HEK293T (cell line): ENCODE measurements around the gene RAB44.
A peak's percentile ranks its signal among the peaks of the same experiment; 100 is the strongest.
"Not testable (repeated sequence)": the region's sequence is repeated elsewhere in the genome, so short reads cannot be mapped to it uniquely, and the experiment has no call there.

ENCODE experiments used
- CTCF ChIA-PET: fragments of 350-600 bp; formaldehyde crosslinking; extraction: SDS; loops from one replicate; lab custom pipeline; 2021; ENCODE audit warnings: antibody characterized with exemption, inconsistent platforms; lab: Yijun Ruan, JAX
- POLR2A ChIA-PET: fragments of 350-600 bp; formaldehyde crosslinking; extraction: SDS; loops from one replicate; lab custom pipeline; 2020; ENCODE audit warnings: antibody characterized with exemption, inconsistent platforms; lab: Yijun Ruan, JAX
- DNase-seq: peaks from one replicate; pipeline ENCODE4 v3.0.0; 2012; ENCODE audit warnings: mixed read lengths; ENCODE audit errors: extremely low spot score
- ARNT ChIP-seq: fragments of 450-650 bp; IDR thresholded peaks from 2 replicates; pipeline ENCODE4 v1.6.1; 2017; ENCODE audit warnings: mild to moderate bottlenecking
- BHLHE40 ChIP-seq: fragments of 450-650 bp; IDR thresholded peaks from 2 replicates; pipeline ENCODE4 v1.6.1; 2016; ENCODE audit warnings: mild to moderate bottlenecking, moderate library complexity, borderline replicate concordance
- CTBP1 ChIP-seq: fragments of 450-650 bp; IDR thresholded peaks from 2 replicates; pipeline ENCODE4 v1.6.1; 2016; ENCODE audit warnings: borderline replicate concordance
- ELF4 ChIP-seq: fragments of 450-650 bp; IDR thresholded peaks from 2 replicates; pipeline ENCODE4 v1.6.1; 2017; ENCODE audit warnings: antibody characterized with exemption
- FOXA1 ChIP-seq: fragments of 450-650 bp; IDR thresholded peaks from 2 replicates; pipeline ENCODE4 v1.6.1; 2016; ENCODE audit warnings: mild to moderate bottlenecking
- FOXK2 ChIP-seq: fragments of 450-650 bp; IDR thresholded peaks from 2 replicates; pipeline ENCODE4 v1.6.1; 2016; ENCODE audit warnings: mild to moderate bottlenecking
- FOXM1 ChIP-seq: fragments of 450-650 bp; IDR thresholded peaks from 2 replicates; pipeline ENCODE4 v1.6.1; 2017; ENCODE audit warnings: mild to moderate bottlenecking, borderline replicate concordance
- HDGF ChIP-seq: fragments of 450-650 bp; IDR thresholded peaks from 2 replicates; pipeline ENCODE4 v1.6.1; 2017; ENCODE audit warnings: antibody characterized with exemption, borderline replicate concordance
- L3MBTL2 ChIP-seq: fragments of 450-650 bp; conservative IDR thresholded peaks from 2 replicates; pipeline ENCODE4 v1.6.1; 2016; ENCODE audit warnings: mild to moderate bottlenecking
- LEF1 ChIP-seq: fragments of 450-650 bp; IDR thresholded peaks from 2 replicates; pipeline ENCODE4 v1.6.1; 2017; ENCODE audit warnings: mild to moderate bottlenecking, borderline replicate concordance
- NFRKB ChIP-seq: fragments of 450-650 bp; IDR thresholded peaks from 2 replicates; pipeline ENCODE4 v1.6.1; 2016; ENCODE audit warnings: mild to moderate bottlenecking, moderate library complexity
- PKNOX1 ChIP-seq: fragments of 450-650 bp; IDR thresholded peaks from 2 replicates; pipeline ENCODE4 v1.6.1; 2016
- SP1 ChIP-seq: fragments of 450-650 bp; IDR thresholded peaks from 2 replicates; pipeline ENCODE4 v1.6.1; 2017
- TARDBP ChIP-seq: fragments of 450-650 bp; IDR thresholded peaks from 2 replicates; pipeline ENCODE4 v1.6.1; 2016
- ZNF384 ChIP-seq: fragments of 450-650 bp; IDR thresholded peaks from 2 replicates; pipeline ENCODE4 v1.6.1; 2016

The RAB44 gene

GRCh38 chr6:36722879-36723278, 25.3 kb downstream of the RAB44 start:
- POLR2A ChIA-PET: no interaction called here
- no peak for DNase-seq
- no peak for TF ChIP-seq FOXM1
- CTCF ChIA-PET: interaction anchor here (1.1 kb wide), 1 partner anchor 37 kb away, joined by 3 read pairs; no protein-coding TSS in a partner anchor

DNA sequence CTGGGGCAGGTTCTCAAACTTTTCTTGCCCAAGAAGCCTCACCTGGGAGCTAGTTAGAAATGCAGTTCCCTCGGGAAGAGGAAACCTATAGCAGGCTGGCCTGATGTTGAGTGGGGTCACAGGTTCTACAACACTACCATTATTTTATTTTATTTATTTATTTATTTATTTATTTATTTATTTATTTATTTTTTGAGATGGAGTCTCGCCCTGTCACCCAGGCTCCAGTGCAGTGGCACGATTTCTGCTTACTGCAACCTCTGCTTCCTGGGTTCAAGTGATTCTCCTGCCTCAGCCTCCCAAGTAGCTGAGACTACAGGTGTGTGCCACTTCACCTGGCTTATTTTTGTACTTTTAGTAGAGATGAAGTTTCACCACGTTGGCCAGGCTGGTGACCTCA, 26.4 kb downstream of the RAB44 start:
- DNase-seq, POLR2A ChIA-PET: not testable (repeated sequence)
- CTCF ChIA-PET: interaction anchor here (0.7 to 1.5 kb wide), 5 partner anchors 15 to 145 kb away, joined by 3 to 5 read pairs (median 4); no protein-coding TSS in a partner anchor

DNA sequence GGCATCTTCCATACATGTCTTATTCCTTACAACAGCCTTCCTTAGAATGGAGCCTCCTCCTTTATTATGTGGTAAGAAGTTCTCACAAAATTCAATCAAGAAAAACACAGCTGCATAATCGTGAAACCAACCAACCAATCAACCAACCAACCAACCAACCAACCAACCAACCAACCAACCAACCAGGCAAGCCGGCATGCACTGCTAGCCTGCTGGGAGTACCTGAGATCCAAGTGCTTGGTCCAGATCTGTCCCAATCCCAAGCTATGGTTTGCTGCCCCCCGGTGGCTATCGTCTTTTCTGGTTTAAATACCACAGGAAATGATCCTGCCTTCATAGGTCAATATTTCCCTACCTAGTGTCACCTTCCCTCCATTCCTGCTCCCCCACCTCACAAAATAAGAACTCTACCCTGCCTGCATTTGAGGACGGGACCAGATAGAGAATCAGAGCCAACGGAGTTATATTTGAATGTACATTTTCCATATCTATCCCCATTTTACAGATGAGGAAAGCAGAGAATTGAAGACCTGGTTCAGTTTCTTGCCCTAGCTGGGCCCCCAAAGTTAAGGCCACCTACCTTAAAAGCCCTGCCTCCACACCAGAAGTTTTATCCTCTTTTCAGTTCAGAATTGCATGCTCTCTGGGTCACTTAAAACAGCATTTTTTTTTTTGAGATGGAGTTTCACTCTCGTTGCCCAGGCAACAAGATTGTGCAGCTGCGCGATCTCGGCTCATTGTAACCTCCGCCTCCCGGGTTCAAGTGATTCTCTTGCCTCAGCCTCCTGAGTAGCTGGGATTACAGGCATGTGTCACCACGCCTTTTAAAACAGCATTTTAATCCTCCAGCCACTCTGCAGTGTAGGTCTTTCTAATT, 27.1 kb downstream of the RAB44 start:
- DNase-seq: peak; percentile 71
- CTCF ChIA-PET: interaction anchor here (0.7 to 1.5 kb wide), 5 partner anchors 16 to 146 kb away, joined by 3 to 5 read pairs (median 4); no protein-coding TSS in a partner anchor
- POLR2A ChIA-PET: no interaction called here
- TF ChIP-seq FOXK2 (no peak), PKNOX1 (no peak), FOXA1 (no peak), TARDBP (no peak)

DNA sequence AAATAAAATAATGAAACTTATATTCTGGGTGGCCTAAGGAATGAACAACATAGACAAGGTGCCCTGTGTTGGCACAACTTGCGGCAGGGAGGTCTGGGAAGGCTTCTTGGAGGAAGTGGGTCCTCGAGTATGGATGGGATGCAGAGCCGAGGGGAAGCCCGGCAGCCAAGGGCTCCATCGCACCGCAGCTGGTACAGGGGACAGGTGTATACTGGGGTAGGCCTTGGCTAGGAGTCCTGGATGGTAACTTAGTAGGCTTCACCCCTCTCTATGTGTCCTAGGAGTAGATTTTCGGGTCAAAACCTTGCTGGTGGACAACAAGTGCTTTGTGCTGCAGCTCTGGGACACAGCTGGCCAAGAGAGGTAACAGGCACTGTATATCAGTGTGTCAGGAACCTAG, 28.0 kb downstream of the RAB44 start:
- ChIA-PET CTCF (interaction anchor here (1.5 kb wide), 1 partner anchor 111 kb away, joined by 5 read pairs; no protein-coding TSS in a partner anchor), POLR2A (no interaction called here)
- no peak for TF ChIP-seq HDGF
- no peak for TF ChIP-seq CTBP1
- TF ChIP-seq LEF1: no peak
- no peak for TF ChIP-seq ARNT
- TF ChIP-seq FOXA1: no peak
- TF ChIP-seq NFRKB: no peak
- TF ChIP-seq L3MBTL2: no peak
- DNase-seq: no peak

DNA sequence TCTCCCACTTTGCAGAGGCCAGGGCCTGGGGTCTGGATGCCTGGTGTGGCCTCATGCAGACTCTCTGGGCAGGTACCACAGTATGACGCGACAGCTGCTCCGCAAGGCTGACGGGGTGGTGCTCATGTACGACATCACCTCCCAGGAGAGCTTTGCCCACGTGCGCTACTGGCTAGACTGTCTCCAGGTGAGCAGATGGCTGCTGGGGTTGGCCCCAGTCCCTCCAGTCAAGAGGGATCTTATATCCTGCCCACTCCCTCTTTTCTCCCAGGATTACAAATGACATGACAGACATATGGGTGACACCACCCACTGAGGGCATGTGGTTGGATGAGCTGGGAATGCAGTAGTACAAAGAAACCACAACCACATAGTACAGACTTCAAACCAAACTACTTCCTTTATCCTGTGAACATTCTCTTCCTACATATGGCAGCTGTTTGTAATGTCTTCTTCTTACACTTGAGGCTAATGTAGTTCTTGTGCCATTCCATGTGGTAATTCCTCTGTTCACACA, 29.9 kb downstream of the RAB44 start:
- POLR2A ChIA-PET: no interaction called here
- no peak for DNase-seq
- CTCF ChIA-PET: no interaction called here
- TF ChIP-seq CTBP1 (no peak), L3MBTL2 (no peak), SP1 (no peak), ZNF384 (no peak), LEF1 (no peak)

DNA sequence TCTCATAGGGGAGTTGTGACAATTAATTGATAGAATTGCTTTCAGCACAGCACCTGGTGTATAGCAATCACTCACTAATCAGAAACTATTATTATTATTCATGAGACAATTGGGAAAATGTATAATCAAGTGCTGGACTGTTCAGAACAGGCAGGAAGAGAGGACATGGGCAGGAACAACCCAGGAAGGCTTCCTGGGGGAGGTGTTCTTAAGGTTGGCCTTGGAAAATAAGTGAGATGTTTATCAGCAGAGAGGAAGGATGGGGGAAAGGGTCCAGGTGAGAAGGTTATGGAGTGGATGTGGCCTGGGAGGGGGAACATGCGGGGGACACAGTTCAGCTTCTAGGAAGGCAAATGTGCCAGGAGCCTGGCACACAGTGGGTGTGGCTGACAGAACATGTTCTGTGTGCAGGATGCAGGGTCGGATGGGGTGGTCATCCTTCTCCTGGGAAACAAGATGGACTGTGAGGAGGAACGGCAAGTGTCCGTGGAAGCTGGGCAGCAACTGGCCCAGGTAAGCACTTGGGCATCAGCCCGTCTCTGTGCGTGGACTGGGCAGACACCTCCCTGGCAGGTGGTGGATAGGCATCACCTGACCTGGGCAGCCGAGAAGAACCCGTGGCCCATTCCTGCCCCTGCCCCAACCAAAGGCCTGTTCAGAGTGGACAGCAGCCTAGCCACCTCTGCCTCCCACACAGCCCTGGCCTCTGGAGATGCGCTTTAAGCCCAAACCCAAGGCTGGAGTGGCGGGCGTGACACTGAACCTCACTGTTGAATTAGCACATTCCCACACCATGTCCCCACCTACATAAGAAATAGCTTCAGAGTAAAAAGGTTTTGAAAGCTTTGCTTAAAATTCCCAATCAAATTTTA, 30.9 kb downstream of the RAB44 start:
- TF ChIP-seq LEF1 (no peak), FOXK2 (no peak)
- DNase-seq: no peak
- CTCF ChIA-PET: no interaction called here
- POLR2A ChIA-PET: no interaction called here

GRCh38 chr6:36729161-36729524, 31.5 kb downstream of the RAB44 start:
- ChIA-PET CTCF (interaction anchor here (0.7 kb wide), 1 partner anchor 639 kb away, joined by 4 read pairs; no protein-coding TSS in a partner anchor), POLR2A (no interaction called here)
- DNase-seq: no peak
- TF ChIP-seq BHLHE40 (no peak), FOXK2 (no peak)

DNA sequence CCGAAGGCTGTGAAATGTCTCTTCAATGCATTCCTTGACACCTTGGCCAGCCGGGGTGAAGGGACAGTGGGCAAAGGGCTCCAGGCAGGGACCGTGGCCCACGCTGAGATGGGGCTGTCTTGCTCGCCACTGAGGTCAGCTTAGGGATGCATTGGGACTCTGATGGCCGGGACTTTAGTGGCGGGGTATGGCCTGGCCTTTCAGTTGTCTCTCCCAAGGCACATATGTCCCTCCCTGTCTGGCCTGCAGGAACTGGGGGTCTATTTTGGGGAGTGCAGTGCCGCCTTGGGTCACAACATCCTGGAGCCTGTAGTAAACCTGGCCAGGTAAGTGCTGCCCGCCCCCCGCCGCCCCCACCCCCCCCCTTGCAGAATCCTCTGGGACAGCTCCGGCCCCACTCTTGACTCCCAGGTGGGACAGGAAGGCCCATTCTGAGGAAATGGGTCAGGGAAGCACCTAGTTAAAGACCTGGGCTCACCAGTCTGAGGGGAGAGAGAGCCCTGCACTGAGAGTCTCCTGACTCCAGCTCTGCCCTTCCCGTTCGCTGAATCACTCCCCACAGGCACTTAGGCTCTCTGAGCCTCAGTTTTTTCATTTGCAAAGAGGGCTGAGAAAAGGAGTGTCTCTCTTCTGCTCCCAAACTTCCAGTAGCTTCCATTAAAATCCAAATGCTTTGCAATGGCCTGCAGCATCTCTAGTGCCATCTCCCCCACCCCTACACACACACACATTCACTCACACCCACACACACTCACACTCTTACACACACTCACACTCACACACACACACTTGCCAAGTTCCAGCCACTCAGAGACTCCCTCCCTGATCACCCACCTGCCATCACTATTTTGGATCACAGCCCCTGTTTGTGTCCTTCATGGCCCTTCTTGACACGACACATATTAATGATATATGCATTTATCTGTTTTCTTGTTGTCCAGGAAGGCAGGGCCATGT, 33.1 kb downstream of the RAB44 start:
- POLR2A ChIA-PET: no interaction called here
- no peak for DNase-seq
- CTCF ChIA-PET: interaction anchor here (0.5 to 0.6 kb wide), 2 partner anchors 50 to 115 kb away, joined by 3 to 6 read pairs; no protein-coding TSS in a partner anchor
- TF ChIP-seq CTBP1: no peak
- TF ChIP-seq HDGF: no peak
- no peak for TF ChIP-seq SP1
- no peak for TF ChIP-seq NFRKB
- no peak for TF ChIP-seq BHLHE40
- TF ChIP-seq ARNT: no peak
- TF ChIP-seq ELF4: no peak
- no peak for TF ChIP-seq L3MBTL2
